ENCODE results near the gene WWTR1.

The WWTR1 gene

GRCh38 chr3:149560001-149560400 lies 97.8 kb downstream of the WWTR1 start:
- DNase-seq = no peak

GRCh38 chr3:149559525-149559924 lies 98.3 kb downstream of the WWTR1 start:
- no peak for DNase-seq

- DNase-seq = no peak
Measured at GRCh38 chr3:149555927-149556326, 101.9 kb downstream of the WWTR1 start.

GRCh38 chr3:149554826-149555225 lies 103.0 kb downstream of the WWTR1 start:
- no peak for DNase-seq

GRCh38 chr3:149553781-149554451 lies 103.9 kb downstream of the WWTR1 start:
- DNase-seq = no peak

- DNase-seq = no peak
Measured at GRCh38 chr3:149552700-149553099, 105.1 kb downstream of the WWTR1 start.

- no peak for DNase-seq
Measured at GRCh38 chr3:149551500-149551899, 106.3 kb downstream of the WWTR1 start.

- no peak for DNase-seq
Measured at GRCh38 chr3:149548669-149549065, 109.2 kb downstream of the WWTR1 start.

GRCh38 chr3:149547954-149548668 lies 109.7 kb downstream of the WWTR1 start:
- DNase-seq = no peak

GRCh38 chr3:149547413-149547812 lies 110.4 kb downstream of the WWTR1 start:
- no peak for DNase-seq

- no peak for DNase-seq
Measured at GRCh38 chr3:149545049-149545448, 112.8 kb downstream of the WWTR1 start.

- peak; percentile 58 for DNase-seq
Measured at GRCh38 chr3:149542375-149543312, 115.2 kb downstream of the WWTR1 start.

GRCh38 chr3:149541091-149541491 lies 116.7 kb downstream of the WWTR1 start:
- DNase-seq = no peak

GRCh38 chr3:149538371-149538770 lies 119.5 kb downstream of the WWTR1 start:
- no peak for DNase-seq

- DNase-seq = no peak
Measured at GRCh38 chr3:149536429-149536828, 121.4 kb downstream of the WWTR1 start.

GRCh38 chr3:149535333-149535685 lies 122.5 kb downstream of the WWTR1 start:
- peak; percentile 45 for DNase-seq

GRCh38 chr3:149534671-149535332 lies 123.0 kb downstream of the WWTR1 start:
- DNase-seq = peak; percentile 86

GRCh38 chr3:149534082-149534481 lies 123.7 kb downstream of the WWTR1 start:
- no peak for DNase-seq

- DNase-seq = no peak
Measured at GRCh38 chr3:149532489-149533180, 125.2 kb downstream of the WWTR1 start.

GRCh38 chr3:149529099-149529498 lies 128.7 kb downstream of the WWTR1 start:
- no peak for DNase-seq

GRCh38 chr3:149528340-149528650 lies 129.5 kb downstream of the WWTR1 start:
- DNase-seq = no peak

- no peak for DNase-seq
Measured at GRCh38 chr3:149527531-149528339, 130.1 kb downstream of the WWTR1 start.
